GM23338 (cell line): ENCODE data around the gene SGCD. TPM values are rescaled to one million over a fixed set of nuclear protein-coding genes. Genes with fewer than 3 reads are reported as not detected.
"Not testable (repeated sequence)": the region's sequence is repeated elsewhere in the genome, so short reads cannot be mapped to it uniquely, and the experiment has no call there.

Experiments used
- ATAC-seq: fragments of 200-7000 bp; cut with Tn5 transposase; 3 replicates; pipeline ENCODE4 v1.9.1; 2020
- DNase-seq: peaks from one replicate; pipeline ENCODE4 v3.0.0-alpha.2; 2015; ENCODE audit warnings: low spot score
- H2AFZ ChIP-seq: fragments of 200-600 bp; sonication (generic); 2 replicates; pipeline ENCODE4 v1.8.0; 2016; ENCODE audit warnings: antibody characterized with exemption, mild to moderate bottlenecking, moderate library complexity
- H3F3A ChIP-seq: fragments of 200-600 bp; sonication (generic); replicated peaks from 2 replicates; pipeline ENCODE4 v1.8.0; 2017; ENCODE audit warnings: antibody characterized with exemption, mixed run types, low read depth
- H3K27ac ChIP-seq: fragments of 200-600 bp; sonication (generic); 2 replicates; pipeline ENCODE4 v1.6.1; 2016; ENCODE audit warnings: low read depth
- H3K27me3 ChIP-seq: fragments of 200-600 bp; sonication (generic); 2 replicates; pipeline ENCODE4 v1.8.0; 2016; ENCODE audit warnings: mild to moderate bottlenecking, mixed run types, moderate library complexity; ENCODE audit not compliant: insufficient read depth
- H3K36me3 ChIP-seq: fragments of 200-600 bp; sonication (generic); 2 replicates; pipeline ENCODE4 v1.8.0; 2016; ENCODE audit warnings: mild to moderate bottlenecking; ENCODE audit not compliant: insufficient read depth
- H3K4me1 ChIP-seq: fragments of 200-600 bp; sonication (generic); 2 replicates; pipeline ENCODE4 v1.8.0; 2016; ENCODE audit warnings: mild to moderate bottlenecking, moderate library complexity; ENCODE audit not compliant: insufficient read depth
- H3K4me2 ChIP-seq: fragments of 200-600 bp; sonication (generic); 2 replicates; pipeline ENCODE4 v1.7.1; 2017; ENCODE audit warnings: mixed run types
- H3K4me3 ChIP-seq: fragments of 200-600 bp; sonication (generic); 2 replicates; pipeline ENCODE4 v1.6.1; 2016; ENCODE audit warnings: mixed run types
- H3K79me2 ChIP-seq: fragments of 200-600 bp; sonication (generic); replicated peaks from 2 replicates; pipeline ENCODE4 v1.8.0; 2017; ENCODE audit warnings: mild to moderate bottlenecking; ENCODE audit not compliant: insufficient read depth
- H3K9me2 ChIP-seq: fragments of 200-600 bp; sonication (generic); 2 replicates; pipeline ENCODE4 v1.8.0; 2017; ENCODE audit not compliant: insufficient read depth
- H4K20me1 ChIP-seq: fragments of 200-600 bp; sonication (generic); replicated peaks from 2 replicates; pipeline ENCODE4 v1.8.0; 2017; ENCODE audit warnings: mild to moderate bottlenecking; ENCODE audit not compliant: insufficient read depth
- H3K27ac Mint-ChIP-seq: 2 replicates; pipeline ENCODE4 v1.8.0; 2020; ENCODE audit warnings: inconsistent platforms, mild to moderate bottlenecking, moderate library complexity, mixed read lengths
- H3K27me3 Mint-ChIP-seq: 3 replicates; pipeline ENCODE4 v1.8.0; 2022; ENCODE audit warnings: low read depth, mild to moderate bottlenecking, moderate library complexity, mixed read lengths, inconsistent platforms; ENCODE audit not compliant: insufficient read depth, poor library complexity
- H3K36me3 Mint-ChIP-seq: 3 replicates; pipeline ENCODE4 v1.8.0; 2021; ENCODE audit warnings: low read depth, mild to moderate bottlenecking, inconsistent platforms, moderate library complexity, mixed read lengths
- H3K4me1 Mint-ChIP-seq: 3 replicates; pipeline ENCODE4 v1.8.0; 2020; ENCODE audit warnings: mild to moderate bottlenecking, inconsistent platforms, mixed read lengths
- H3K4me3 Mint-ChIP-seq: 3 replicates; pipeline ENCODE4 v1.8.0; 2021; ENCODE audit warnings: moderate library complexity, mild to moderate bottlenecking, inconsistent platforms, mixed read lengths
- H3K9me3 Mint-ChIP-seq: 3 replicates; pipeline ENCODE4 v1.8.0; 2020; ENCODE audit warnings: moderate library complexity, mild to moderate bottlenecking, inconsistent platforms, mixed read lengths
- CREB1 ChIP-seq: fragments of 250-450 bp; sonication (Bioruptor Pico); IDR thresholded peaks from 2 replicates; pipeline ENCODE4 v1.5.0; 2020; ENCODE audit warnings: low read depth, mild to moderate bottlenecking, moderate library complexity
- ETS1 ChIP-seq: IDR thresholded peaks from 2 replicates; pipeline ENCODE4 v1.6.1; 2016; ENCODE audit warnings: antibody characterized with exemption
- EZH2 ChIP-seq: fragments of 200-600 bp; sonication (generic); IDR thresholded peaks from one replicate; pipeline ENCODE4 v1.8.0; 2017; ENCODE audit warnings: antibody characterized with exemption, mild to moderate bottlenecking, low read depth; ENCODE audit not compliant: unreplicated experiment
- NANOG ChIP-seq: IDR thresholded peaks from 2 replicates; pipeline ENCODE4 v1.6.1; 2016; ENCODE audit warnings: antibody characterized with exemption, borderline replicate concordance
- ZNF114 ChIP-seq: fragments of 250-450 bp; sonication (Bioruptor Pico); IDR thresholded peaks from 2 replicates; pipeline ENCODE4 v1.5.0; 2020; ENCODE audit warnings: mild to moderate bottlenecking, moderate library complexity
- polyA plus RNA-seq: library from polyadenylated mRNA; unstranded; fragments of >200 nt; fragmentation: Nextera tagmentation; extraction: Ambion mirVana; gene quantifications from 2 replicates; pipeline ENCODE4 v1.2.1, GENCODE V29; 2016
- total RNA-seq: library from RNA; depleted of rRNA; stranded (reverse); fragments of >200 nt; shearing (Covaris generic); gene quantifications from 2 replicates; pipeline ENCODE4 v1.2.3, GENCODE V29; 2014
- TF ChIP-seq, protein P1 (sequence below), 2 experiments: fragments of 200-600 bp in 1 of 2; sonication (generic) in 1 of 2; conservative IDR thresholded peaks; 2 replicates each; pipeline versions ENCODE4 v1.5.1 to v1.6.1; 2016 to 2017; ENCODE audit warnings: antibody characterized with exemption in 2 of 2, low read depth in 2 of 2, mild to moderate bottlenecking in 2 of 2, moderate library complexity in 1 of 2

SGCD gene
- total and polyA plus RNA-seq, 2 experiments from 2014 or later = 0.03 to 0.05 TPM

DNA sequence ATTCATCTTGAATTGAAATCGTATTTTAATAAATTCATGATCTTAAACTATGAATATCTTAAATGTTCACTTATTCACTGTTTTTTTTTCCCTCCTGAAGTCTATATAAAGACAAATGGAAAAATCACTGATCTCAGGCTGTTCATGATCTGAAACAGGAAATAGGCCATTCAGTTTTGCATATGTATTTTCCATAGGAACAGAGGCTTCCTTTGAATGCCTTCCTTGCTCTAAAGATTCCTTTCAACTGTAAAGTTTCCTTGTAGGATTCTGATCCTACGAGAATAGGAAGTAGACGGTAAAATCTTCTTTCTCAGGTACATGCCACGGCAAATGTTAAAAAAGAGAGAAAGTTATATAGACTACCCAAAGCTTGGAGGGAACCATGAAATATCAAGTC is 328.8 kb downstream of the SGCD start:
- TF ChIP-seq ZNF114 (CRISPR knock-in tag) = no peak
- TF ChIP-seq CREB1 (CRISPR knock-in tag) = no peak
- no peak for TF ChIP-seq EZH2
- TF ChIP-seq ETS1 = peak; percentile 73; the same call in 1 of the 2 replicates
- peak; percentile 96 for TF ChIP-seq NANOG
- H3K27ac Mint-ChIP-seq = peak overlapping the region; percentile 93
- H3K4me3 Mint-ChIP-seq = peak overlapping the region; percentile 38; the same call in 1 of the 3 replicates

DNA sequence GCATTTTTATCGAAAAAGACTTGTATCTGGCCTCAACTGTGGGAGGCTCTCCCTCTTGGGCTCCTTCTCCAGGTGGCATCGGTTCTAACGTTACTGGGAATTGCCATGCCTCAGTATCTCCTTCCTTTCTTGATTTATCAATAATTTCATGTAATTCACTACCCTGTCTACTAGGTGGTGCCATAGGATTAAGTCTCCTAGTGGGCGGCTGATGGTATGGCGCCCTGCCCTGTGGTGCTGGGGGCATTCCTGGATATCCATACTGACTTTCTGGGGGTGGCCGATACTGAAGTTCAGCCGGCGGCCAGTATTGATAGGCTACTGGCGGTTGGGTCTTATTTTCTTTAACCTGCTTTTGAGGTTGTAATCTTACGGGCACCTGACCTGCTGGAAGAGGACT is 337.9 kb downstream of the SGCD start:
- H3K36me3 Mint-ChIP-seq, ATAC-seq, H3K27me3 ChIP-seq, H3K4me1 ChIP-seq, H3K9me3 Mint-ChIP-seq, H3K9me2 ChIP-seq, H3K27ac ChIP-seq, H3K36me3 ChIP-seq, H3K27me3 Mint-ChIP-seq, DNase-seq, H2AFZ ChIP-seq, H3K27ac Mint-ChIP-seq, H3K4me1 Mint-ChIP-seq, H3K4me2 ChIP-seq, H3K4me3 Mint-ChIP-seq, H3K79me2 ChIP-seq, H3F3A ChIP-seq, H4K20me1 ChIP-seq, H3K4me3 ChIP-seq: not testable (repeated sequence)
- TF ChIP-seq, protein P1, sequence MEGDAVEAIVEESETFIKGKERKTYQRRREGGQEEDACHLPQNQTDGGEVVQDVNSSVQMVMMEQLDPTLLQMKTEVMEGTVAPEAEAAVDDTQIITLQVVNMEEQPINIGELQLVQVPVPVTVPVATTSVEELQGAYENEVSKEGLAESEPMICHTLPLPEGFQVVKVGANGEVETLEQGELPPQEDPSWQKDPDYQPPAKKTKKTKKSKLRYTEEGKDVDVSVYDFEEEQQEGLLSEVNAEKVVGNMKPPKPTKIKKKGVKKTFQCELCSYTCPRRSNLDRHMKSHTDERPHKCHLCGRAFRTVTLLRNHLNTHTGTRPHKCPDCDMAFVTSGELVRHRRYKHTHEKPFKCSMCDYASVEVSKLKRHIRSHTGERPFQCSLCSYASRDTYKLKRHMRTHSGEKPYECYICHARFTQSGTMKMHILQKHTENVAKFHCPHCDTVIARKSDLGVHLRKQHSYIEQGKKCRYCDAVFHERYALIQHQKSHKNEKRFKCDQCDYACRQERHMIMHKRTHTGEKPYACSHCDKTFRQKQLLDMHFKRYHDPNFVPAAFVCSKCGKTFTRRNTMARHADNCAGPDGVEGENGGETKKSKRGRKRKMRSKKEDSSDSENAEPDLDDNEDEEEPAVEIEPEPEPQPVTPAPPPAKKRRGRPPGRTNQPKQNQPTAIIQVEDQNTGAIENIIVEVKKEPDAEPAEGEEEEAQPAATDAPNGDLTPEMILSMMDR (conservative IDR thresholded peaks at IDR 0.05; ENCODE audit: low read depth in 2 of 2) = peak; percentile 43 to 52

More for the DNA sequence above, 328.8 kb downstream of the SGCD start:
- ATAC-seq (no peak), DNase-seq (peak; percentile 57)
- H3K4me3 ChIP-seq = no peak overlapping the region
- H3K27me3 ChIP-seq = no peaks in the 10 kb centered on the region
- H3K9me3 Mint-ChIP-seq = no peaks in the 10 kb centered on the region; the same call in 2 of the 3 replicates
- H3K27ac ChIP-seq = peak overlapping the region; percentile 69
- peaks cover 3% of the 10 kb centered on the region; the same call in 2 of the 3 replicates for H3K36me3 Mint-ChIP-seq
- H3K36me3 ChIP-seq = no peaks in the 10 kb centered on the region
- no peaks in the 10 kb centered on the region for H3F3A ChIP-seq
- peaks cover 21% of the 10 kb centered on the region for H3K4me1 ChIP-seq
- 0 out of 2 replicates have a peak, but pooled peaks cover 2% of the 10 kb centered on the region for H3K9me2 ChIP-seq
- peak overlapping the region; percentile 1; the same call in 1 of the 2 replicates for H3K4me2 ChIP-seq
- no peaks in the 10 kb centered on the region for H4K20me1 ChIP-seq
- no peaks in the 10 kb centered on the region for H3K27me3 Mint-ChIP-seq
- H2AFZ ChIP-seq = no peak overlapping the region
- peaks cover 31% of the 10 kb centered on the region for H3K4me1 Mint-ChIP-seq
- H3K79me2 ChIP-seq = no peaks in the 10 kb centered on the region

DNA sequence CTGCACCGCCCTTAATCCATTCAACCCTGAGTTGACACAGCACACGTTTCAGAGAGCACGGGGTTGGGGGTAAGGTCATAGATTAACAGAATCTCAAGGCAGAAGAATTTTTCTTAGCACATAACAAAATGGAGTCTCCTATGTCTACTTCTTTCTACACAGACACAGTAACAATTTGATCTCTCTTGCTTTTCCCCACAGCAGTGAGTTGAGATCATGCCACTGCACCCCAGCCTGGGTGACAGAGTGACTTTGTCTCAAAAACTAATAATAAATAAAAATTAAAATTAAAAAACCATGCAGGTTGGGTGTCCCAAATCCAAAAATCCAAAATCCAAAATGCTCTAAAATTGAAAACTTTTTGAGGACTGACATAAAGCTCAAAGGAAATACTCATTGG is 339.7 kb downstream of the SGCD start:
- H3K4me2 ChIP-seq, H3K4me3 Mint-ChIP-seq, DNase-seq, H3K4me1 Mint-ChIP-seq, H3K4me3 ChIP-seq, H3K9me2 ChIP-seq, H4K20me1 ChIP-seq, H3K36me3 Mint-ChIP-seq, H3K36me3 ChIP-seq, H3K27me3 ChIP-seq, ATAC-seq, H2AFZ ChIP-seq, H3F3A ChIP-seq, H3K27ac Mint-ChIP-seq, H3K9me3 Mint-ChIP-seq, H3K79me2 ChIP-seq, H3K27me3 Mint-ChIP-seq: not testable (repeated sequence)
- peak overlapping the region; percentile 96 for H3K27ac ChIP-seq
- H3K4me1 ChIP-seq = peaks cover 18% of the 10 kb centered on the region
